Nephron (organoid): ENCODE results near the gene SMAD3.

ENCODE experiments used
- H3K27ac Mint-ChIP-seq, 3 experiments: 2 replicates each; pipeline ENCODE4 v1.8.0; 2020; ENCODE audit warnings: mixed read lengths in 3 of 3, mild to moderate bottlenecking in 2 of 3, moderate library complexity in 1 of 3
- H3K27me3 Mint-ChIP-seq: 2 replicates; pipeline ENCODE4 v1.8.0; 2021; ENCODE audit warnings: low read depth, mild to moderate bottlenecking, moderate library complexity, mixed read lengths
- H3K36me3 Mint-ChIP-seq: 2 replicates; pipeline ENCODE4 v1.8.0; 2020; ENCODE audit warnings: low read depth, mixed read lengths
- H3K4me1 Mint-ChIP-seq: 2 replicates; pipeline ENCODE4 v1.8.0; 2020; ENCODE audit warnings: mixed read lengths
- H3K4me3 Mint-ChIP-seq, 3 experiments: 2 replicates each; pipeline ENCODE4 v1.8.0; 2020; ENCODE audit warnings: mild to moderate bottlenecking in 3 of 3, mixed read lengths in 3 of 3, moderate library complexity in 2 of 3
- H3K9me3 Mint-ChIP-seq: 2 replicates; pipeline ENCODE4 v1.8.0; 2020; ENCODE audit warnings: mixed read lengths
- TF ChIP-seq, protein P1 (sequence below), 3 experiments: fragments of 200-600 bp; sonication (generic); IDR thresholded peaks; one replicate each; pipeline ENCODE4 v1.5.0; 2021; ENCODE audit warnings: antibody characterized with exemption in 3 of 3; ENCODE audit not compliant: unreplicated experiment in 3 of 3

SMAD3 gene

DNA sequence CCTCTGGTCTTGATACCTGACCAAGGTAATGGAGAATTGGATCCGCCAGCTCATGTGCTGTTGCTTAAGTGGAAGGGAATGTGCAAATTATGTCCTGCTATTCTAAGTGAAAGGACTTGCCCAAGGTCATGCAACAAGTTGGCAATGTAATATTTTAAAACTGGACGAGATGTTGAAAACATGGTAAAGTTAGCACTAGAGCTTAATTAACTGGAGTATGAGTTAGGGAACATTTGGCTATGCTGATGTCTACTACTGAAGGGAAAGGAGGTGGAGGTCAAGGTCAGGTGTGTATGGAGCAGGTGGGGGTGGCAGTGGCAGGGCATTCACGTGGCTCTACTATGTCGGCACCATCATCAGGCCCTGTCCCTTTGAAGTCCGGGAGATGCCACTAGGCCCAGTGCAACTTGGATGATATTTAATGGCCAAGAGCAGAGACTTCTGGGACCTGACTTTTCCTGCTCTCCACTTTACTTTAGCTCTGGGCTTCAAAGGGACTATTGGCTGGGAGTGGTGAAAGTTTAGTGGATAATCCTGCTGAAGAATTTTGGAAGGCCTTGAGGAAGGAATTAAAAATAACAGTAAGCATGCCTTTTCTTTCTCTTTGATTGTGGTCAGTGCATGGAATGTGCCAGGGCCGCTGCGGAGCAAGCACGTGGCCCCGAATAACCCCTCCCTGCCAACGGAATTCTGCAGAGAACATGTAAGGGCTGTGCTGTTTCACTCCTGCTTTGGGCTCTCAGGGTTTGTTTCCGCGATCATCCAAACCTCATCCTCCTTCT lies 14.9 kb downstream of the SMAD3 start:
- Mint-ChIP-seq H3K4me3 (peak overlapping the region in 1 of 3 experiments; percentile 38), H3K27me3 (peaks cover 4% of the 10 kb centered on the region), H3K9me3 (no peaks in the 10 kb centered on the region), H3K27ac (peak overlapping the region; percentile 81 to 83 (median 82)), H3K36me3 (peaks cover 42% of the 10 kb centered on the region), H3K4me1 (peaks cover 90% of the 10 kb centered on the region)
- TF ChIP-seq, protein P1, sequence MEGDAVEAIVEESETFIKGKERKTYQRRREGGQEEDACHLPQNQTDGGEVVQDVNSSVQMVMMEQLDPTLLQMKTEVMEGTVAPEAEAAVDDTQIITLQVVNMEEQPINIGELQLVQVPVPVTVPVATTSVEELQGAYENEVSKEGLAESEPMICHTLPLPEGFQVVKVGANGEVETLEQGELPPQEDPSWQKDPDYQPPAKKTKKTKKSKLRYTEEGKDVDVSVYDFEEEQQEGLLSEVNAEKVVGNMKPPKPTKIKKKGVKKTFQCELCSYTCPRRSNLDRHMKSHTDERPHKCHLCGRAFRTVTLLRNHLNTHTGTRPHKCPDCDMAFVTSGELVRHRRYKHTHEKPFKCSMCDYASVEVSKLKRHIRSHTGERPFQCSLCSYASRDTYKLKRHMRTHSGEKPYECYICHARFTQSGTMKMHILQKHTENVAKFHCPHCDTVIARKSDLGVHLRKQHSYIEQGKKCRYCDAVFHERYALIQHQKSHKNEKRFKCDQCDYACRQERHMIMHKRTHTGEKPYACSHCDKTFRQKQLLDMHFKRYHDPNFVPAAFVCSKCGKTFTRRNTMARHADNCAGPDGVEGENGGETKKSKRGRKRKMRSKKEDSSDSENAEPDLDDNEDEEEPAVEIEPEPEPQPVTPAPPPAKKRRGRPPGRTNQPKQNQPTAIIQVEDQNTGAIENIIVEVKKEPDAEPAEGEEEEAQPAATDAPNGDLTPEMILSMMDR (IDR thresholded peaks at IDR 0.05; ENCODE audit: unreplicated experiment in 3 of 3): no peak

DNA sequence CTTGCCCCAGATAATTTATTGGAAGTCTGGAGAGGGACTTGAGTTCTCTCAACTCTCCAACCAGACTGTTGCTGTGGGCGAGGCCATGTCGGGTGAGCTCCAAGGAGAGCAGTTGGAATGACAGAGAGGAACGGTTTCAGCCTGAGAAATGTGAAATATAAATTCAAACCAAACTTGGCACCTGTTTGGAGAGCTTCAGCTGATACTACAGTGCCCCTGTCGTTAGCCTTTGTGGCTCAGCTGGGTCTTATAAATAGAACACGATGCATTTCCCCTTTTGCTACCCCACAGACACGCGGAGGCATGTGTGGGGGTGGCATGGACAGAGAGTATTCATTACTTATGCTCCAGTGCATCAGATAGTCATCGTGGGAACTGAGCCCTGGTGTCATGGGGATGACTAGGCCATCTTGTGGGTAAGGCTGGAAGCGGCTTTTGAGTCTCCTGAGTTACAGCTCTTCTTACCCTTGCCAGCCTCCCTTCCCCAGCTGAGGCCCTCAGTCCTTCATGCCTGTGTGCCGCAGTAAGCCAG lies 15.6 kb downstream of the SMAD3 start:
- Mint-ChIP-seq H3K36me3 (peaks cover 39% of the 10 kb centered on the region), H3K4me1 (peaks cover 92% of the 10 kb centered on the region), H3K27ac (peak overlapping the region; percentile 81 to 83 (median 82)), H3K9me3 (no peaks in the 10 kb centered on the region), H3K4me3 (peak overlapping the region in 1 of 3 experiments; percentile 17), H3K27me3 (peaks cover 4% of the 10 kb centered on the region)
- TF ChIP-seq, protein P1 (IDR thresholded peaks at IDR 0.05; ENCODE audit: unreplicated experiment in 3 of 3): no peak

DNA sequence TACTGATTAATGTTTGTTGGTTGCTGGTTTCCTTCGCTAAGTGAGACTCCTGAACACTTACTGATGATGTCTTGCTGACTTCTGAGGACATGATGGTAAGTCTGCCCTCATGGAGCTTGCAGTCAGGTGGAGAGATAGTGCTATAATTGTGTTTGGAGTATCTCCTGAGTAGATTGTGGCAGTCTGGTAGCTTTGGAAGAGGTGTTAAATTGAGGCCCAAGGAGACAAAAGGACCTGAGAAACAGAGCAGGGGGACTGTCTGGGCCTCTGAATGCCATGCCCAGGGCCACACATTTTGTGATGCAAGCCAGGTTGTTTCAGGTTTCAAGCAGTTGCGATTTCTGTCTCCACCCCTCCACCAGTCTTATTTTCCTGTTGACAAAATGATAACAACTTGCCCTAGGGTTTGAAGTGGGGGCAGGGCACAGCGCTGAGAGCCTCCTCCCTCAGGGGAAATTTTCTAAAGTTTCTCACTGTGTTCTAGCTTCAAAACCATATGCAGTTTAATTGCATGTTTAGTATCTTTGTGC lies 16.7 kb downstream of the SMAD3 start:
- TF ChIP-seq, protein P1 (IDR thresholded peaks at IDR 0.05; ENCODE audit: unreplicated experiment in 3 of 3): no peak
- Mint-ChIP-seq H3K4me3 (no peak overlapping the region), H3K4me1 (peaks cover 92% of the 10 kb centered on the region), H3K36me3 (peaks cover 40% of the 10 kb centered on the region), H3K27ac (peak overlapping the region; percentile 64 to 82 (median 76)), H3K9me3 (no peaks in the 10 kb centered on the region), H3K27me3 (peaks cover 4% of the 10 kb centered on the region)

DNA sequence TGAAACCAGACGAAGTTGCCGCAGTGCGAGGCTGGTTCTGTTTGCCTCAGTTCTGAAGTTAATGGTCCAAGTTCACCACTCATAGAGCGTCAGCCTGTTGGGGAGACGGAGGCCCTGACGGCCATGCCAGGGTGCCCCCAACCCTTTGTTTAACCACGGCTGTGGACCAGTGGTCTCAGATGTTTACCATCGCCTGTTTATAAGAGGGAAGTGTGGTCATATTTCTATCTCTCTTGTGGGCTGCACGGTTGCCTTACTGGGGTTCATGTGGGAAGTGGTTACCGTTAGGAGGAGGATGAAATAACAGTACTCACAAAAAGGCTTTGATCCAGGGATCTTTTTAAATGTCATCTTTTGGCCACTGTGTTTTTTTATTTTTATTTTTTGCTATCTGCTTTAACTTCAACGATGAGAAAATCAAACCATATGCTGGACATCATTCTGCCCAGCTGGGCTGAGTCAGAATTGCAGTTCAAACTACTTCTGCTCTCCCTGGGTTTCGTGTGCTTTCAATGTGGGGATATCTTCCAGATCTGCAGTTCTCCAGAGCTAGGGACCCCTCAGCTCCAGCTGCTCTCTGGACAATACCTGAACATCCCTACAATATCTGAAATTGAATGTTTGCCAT lies 17.8 kb downstream of the SMAD3 start:
- Mint-ChIP-seq H3K27ac (peak overlapping the region; percentile 64 to 82 (median 76)), H3K36me3 (peaks cover 40% of the 10 kb centered on the region), H3K27me3 (peaks cover 4% of the 10 kb centered on the region), H3K4me3 (peak overlapping the region in 1 of 3 experiments; percentile 10), H3K9me3 (no peaks in the 10 kb centered on the region), H3K4me1 (peaks cover 92% of the 10 kb centered on the region)
- TF ChIP-seq, protein P1 (IDR thresholded peaks at IDR 0.05; ENCODE audit: unreplicated experiment in 3 of 3): no peak

DNA sequence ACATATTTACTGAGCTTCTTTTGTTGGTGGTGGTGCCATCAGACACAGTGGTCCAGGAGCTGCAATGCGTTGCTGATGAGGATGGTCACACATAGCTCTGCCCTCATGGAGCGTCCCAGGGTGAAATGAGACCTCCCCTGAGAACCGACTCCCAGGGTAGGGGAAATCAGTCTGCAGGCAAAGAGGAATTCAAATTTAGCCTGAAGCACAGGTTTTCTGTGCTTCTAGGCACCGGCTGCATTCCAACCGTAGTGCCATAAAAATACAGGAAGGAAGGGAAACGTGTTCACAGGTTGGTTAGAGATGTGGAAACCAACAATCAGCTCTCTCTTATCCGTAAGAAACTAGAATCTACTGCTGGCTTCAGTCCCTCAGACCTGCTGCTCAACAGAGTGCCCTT lies 19.2 kb downstream of the SMAD3 start:
- H3K4me1 Mint-ChIP-seq: peaks cover 94% of the 10 kb centered on the region
- peaks cover 35% of the 10 kb centered on the region for H3K36me3 Mint-ChIP-seq
- H3K4me3 Mint-ChIP-seq: no peak overlapping the region
- H3K27ac Mint-ChIP-seq: peak overlapping the region in 1 of 3 experiments; percentile 40
- H3K9me3 Mint-ChIP-seq: no peaks in the 10 kb centered on the region
- TF ChIP-seq, protein P1 (IDR thresholded peaks at IDR 0.05; ENCODE audit: unreplicated experiment in 3 of 3): no peak
- H3K27me3 Mint-ChIP-seq: peaks cover 4% of the 10 kb centered on the region
